Lung (tissue), 12 donors: ENCODE results near the gene COG7. TPM values are rescaled to one million over a fixed set of nuclear protein-coding genes. Genes with fewer than 3 reads are reported as not detected.

Experiments
- ATAC-seq: fragments of 200-7000 bp; cut with Tn5 transposase; one replicate; pipeline ENCODE4 v1.9.1; 2020; ENCODE audit warnings: moderate number of reproducible peaks; ENCODE audit not compliant: insufficient read depth, low FRiP score
- DNase-seq, 3 donors: peaks; one replicate each; pipeline ENCODE4 v3.0.0-alpha.2; 2013 to 2017
- H3K27ac ChIP-seq, 2 donors: one replicate each; pipeline ENCODE4 v1.5.1; 2013; ENCODE audit warnings: mild to moderate bottlenecking in 2 of 2, moderate library complexity in 2 of 2, control low read depth in 1 of 2, inconsistent platforms in 1 of 2, low read depth in 1 of 2, low read length in 1 of 2
- H3K27me3 ChIP-seq, 3 donors: one replicate each; pipeline ENCODE4 v1.5.1; 2013; ENCODE audit warnings: low read length in 2 of 3; ENCODE audit not compliant: control insufficient read depth in 3 of 3, insufficient read depth in 3 of 3
- H3K36me3 ChIP-seq, 4 donors: one replicate each; pipeline ENCODE4 v1.5.1; 2013; ENCODE audit warnings: low read length in 4 of 4, mild to moderate bottlenecking in 1 of 4, moderate library complexity in 1 of 4; ENCODE audit not compliant: control insufficient read depth in 4 of 4, insufficient read depth in 4 of 4
- H3K4me1 ChIP-seq, 5 donors: one replicate each; pipeline ENCODE4 v1.5.1; 2013; ENCODE audit warnings: low read length in 5 of 5, mild to moderate bottlenecking in 2 of 5, moderate library complexity in 1 of 5; ENCODE audit not compliant: control insufficient read depth in 5 of 5, insufficient read depth in 5 of 5
- H3K4me3 ChIP-seq: one replicate; pipeline ENCODE4 v1.5.1; 2013; ENCODE audit warnings: mild to moderate bottlenecking, control low read depth, moderate library complexity
- H3K9ac ChIP-seq, 2 donors: one replicate each; pipeline ENCODE4 v1.5.1; 2013; ENCODE audit warnings: low read length in 2 of 2, control low read depth in 1 of 2; ENCODE audit not compliant: insufficient read depth in 1 of 2
- H3K9me3 ChIP-seq, 4 donors: one replicate each; pipeline ENCODE4 v1.5.1; 2013; ENCODE audit warnings: low read length in 3 of 4, mild to moderate bottlenecking in 1 of 4, moderate library complexity in 1 of 4; ENCODE audit not compliant: control insufficient read depth in 4 of 4, insufficient read depth in 3 of 4
- WGBS, 2 donors: extraction: QIAGEN DNeasy Blood & Tissue Kit; methylation state at CpG; one replicate each; pipeline ENCODE4 v1.1.7; 2013; 5-methylcytosine and 5-hydroxymethylcytosine counted together
- polyA plus RNA-seq, 2 donors: library from polyadenylated mRNA; stranded (reverse); fragments of 200-250 nt; gene quantifications; one replicate each; pipeline ENCODE4 v1.2.1, GENCODE V29; 2013
- total RNA-seq, 2 donors: library from RNA; depleted of rRNA in 1 of 2; stranded (reverse); fragments of >200 nt in 1 of 2; gene quantifications; one replicate each; pipeline ENCODE4 v1.2.1, GENCODE V29; 2014 to 2021
- TF ChIP-seq, protein P1 (sequence below): IDR thresholded peaks from 2 replicates; pipeline ENCODE4 v1.5.1; 2012; ENCODE audit warnings: mild to moderate bottlenecking; ENCODE audit errors: control extremely low read depth, extremely low read depth
- donor health status: control.
- donor health status: control.
- donor health status: Bipolar disorder and iron deficiency.
- donor health status: healthy.
- donor health status: DM: yes; HTN: yes; CAD: no.

The COG7 gene
- total and polyA plus RNA-seq, 4 donors = 14.9 to 34.0 (median 20.0) TPM

- TF ChIP-seq, protein P1, sequence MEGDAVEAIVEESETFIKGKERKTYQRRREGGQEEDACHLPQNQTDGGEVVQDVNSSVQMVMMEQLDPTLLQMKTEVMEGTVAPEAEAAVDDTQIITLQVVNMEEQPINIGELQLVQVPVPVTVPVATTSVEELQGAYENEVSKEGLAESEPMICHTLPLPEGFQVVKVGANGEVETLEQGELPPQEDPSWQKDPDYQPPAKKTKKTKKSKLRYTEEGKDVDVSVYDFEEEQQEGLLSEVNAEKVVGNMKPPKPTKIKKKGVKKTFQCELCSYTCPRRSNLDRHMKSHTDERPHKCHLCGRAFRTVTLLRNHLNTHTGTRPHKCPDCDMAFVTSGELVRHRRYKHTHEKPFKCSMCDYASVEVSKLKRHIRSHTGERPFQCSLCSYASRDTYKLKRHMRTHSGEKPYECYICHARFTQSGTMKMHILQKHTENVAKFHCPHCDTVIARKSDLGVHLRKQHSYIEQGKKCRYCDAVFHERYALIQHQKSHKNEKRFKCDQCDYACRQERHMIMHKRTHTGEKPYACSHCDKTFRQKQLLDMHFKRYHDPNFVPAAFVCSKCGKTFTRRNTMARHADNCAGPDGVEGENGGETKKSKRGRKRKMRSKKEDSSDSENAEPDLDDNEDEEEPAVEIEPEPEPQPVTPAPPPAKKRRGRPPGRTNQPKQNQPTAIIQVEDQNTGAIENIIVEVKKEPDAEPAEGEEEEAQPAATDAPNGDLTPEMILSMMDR = no peak
- ATAC-seq (peak; percentile 83), DNase-seq (peak in 2 of 3 donors; percentile 26 to 65)
- peaks cover 0 to 16% (median 6%) of the 10 kb centered on the region in 4 donors for H3K36me3 ChIP-seq
- peaks cover 0 to 5% (median 0%) of the 10 kb centered on the region in 5 donors for H3K4me1 ChIP-seq
- no peak overlapping the region for H3K4me3 ChIP-seq
- no peak overlapping the region for H3K9ac ChIP-seq
- H3K9me3 ChIP-seq = no peaks in the 10 kb centered on the region
- WGBS, 2 donors = 28 to 53% methylated on average over 11 of the region's 11 CpGs
- H3K27ac ChIP-seq = peak overlapping the region; percentile 80 to 89
- no peaks in the 10 kb centered on the region for H3K27me3 ChIP-seq
Observed at GRCh38 chr16:23423496-23424049, 29.4 kb downstream of the COG7 start.

DNA sequence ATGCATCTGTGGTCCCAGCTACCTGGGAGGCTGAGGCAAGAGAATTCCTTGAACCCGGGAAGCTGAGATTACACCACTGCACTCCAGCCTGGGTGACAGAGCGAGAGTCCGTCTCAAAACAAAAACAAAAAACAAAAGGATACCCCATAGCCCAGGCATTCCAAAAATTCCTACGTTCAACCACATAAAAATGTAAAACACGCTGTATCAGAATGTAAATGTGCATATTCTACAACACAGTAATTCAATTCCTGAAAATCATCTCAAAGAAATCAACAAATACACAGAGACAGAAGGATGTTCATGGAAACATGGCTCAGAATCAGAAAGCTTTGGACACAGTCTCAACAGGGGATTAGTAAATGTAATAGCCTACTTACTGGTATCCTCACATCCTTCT, 33.0 kb downstream of the COG7 start:
- 91 to 98% methylated on average over 5 of the region's 5 CpGs for WGBS, 2 donors
- Histone ChIP-seq H3K36me3 (peaks cover 12 to 43% (median 21%) of the 10 kb centered on the region in 4 donors), H3K4me3 (no peak overlapping the region), H3K27me3 (no peaks in the 10 kb centered on the region), H3K9me3 (no peaks in the 10 kb centered on the region), H3K27ac (no peak overlapping the region), H3K4me1 (peaks cover 0 to 5% (median 0%) of the 10 kb centered on the region in 5 donors), H3K9ac (no peak overlapping the region)
- ATAC-seq = no peak
- DNase-seq = no peak
- TF ChIP-seq, protein P1 = no peak

GRCh38 chr16:23416816-23417215, 36.2 kb downstream of the COG7 start:
- ATAC-seq = no peak

More at GRCh38 chr16:23416816-23417215, 36.2 kb downstream of the COG7 start:
- Histone ChIP-seq H3K27ac (no peak overlapping the region), H3K36me3 (peaks cover 22 to 51% (median 30%) of the 10 kb centered on the region in 4 donors), H3K9me3 (no peaks in the 10 kb centered on the region), H3K27me3 (no peaks in the 10 kb centered on the region), H3K4me1 (no peaks in the 10 kb centered on the region), H3K4me3 (no peak overlapping the region), H3K9ac (no peak overlapping the region)
- TF ChIP-seq, protein P1 = no peak
- 92 to 94% methylated on average over 7 of the region's 7 CpGs for WGBS, 2 donors
- DNase-seq = no peak
